Activated CD4-positive, alpha-beta T cell treated with anti-CD3 and anti-CD28 coated beads for 4 hours (primary cell): Measurements from ENCODE around the gene KAT6B.

ENCODE experiments used
- DNase-seq, 2 donors: peaks; one replicate each; pipeline ENCODE4 v3.0.0-alpha.2; 2020

The KAT6B gene

DNA sequence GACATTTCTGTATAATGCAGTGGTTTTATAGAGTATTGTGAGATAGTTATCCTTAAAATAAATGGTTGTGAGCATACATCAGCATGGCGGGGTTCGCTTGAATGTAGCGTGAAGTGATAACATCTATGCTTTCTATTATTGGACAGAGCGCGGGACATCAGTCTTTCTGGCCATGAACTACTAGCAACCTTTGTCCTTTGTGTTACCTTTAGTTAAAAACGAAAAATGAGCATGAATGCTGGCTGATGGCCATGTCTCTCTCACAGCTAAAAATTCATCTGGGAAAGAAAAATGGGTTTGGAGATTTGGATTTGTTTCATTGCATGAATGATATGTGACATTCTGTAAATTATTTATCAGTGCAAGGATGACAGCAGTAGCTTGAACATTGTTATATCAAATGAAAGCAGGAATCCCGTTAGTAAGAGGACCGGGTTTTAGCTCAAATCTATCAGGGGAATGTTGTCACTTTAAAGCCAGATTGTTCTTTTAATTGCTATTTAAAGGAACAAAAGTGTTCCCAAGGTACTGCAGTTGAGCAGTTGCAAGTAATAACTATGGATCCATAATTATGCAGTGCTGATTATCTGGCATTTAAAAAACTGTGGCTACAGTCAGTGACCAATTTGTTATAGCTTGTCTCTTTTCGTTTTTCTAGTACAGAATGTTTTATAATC, 131.0 kb downstream of the KAT6B start:
- DNase-seq = no peak

DNA sequence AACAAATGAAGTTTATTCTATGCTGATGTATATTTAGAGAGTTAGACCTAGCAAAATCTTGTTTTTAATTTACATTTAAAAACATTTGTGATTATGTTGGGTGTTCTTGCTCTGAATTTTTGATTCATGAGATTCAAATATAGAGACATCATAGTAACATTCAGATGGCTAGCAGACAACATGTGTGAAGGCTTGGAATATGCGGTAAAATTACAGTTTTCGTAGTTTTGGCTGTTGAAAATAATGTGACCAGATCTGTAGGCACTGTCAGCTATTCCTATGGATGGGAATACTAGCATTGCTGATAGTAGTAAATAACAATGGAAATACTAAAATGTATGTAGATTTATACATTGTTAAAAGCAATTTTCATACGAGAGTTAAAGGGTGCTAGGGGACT, 131.9 kb downstream of the KAT6B start:
- no peak for DNase-seq

DNA sequence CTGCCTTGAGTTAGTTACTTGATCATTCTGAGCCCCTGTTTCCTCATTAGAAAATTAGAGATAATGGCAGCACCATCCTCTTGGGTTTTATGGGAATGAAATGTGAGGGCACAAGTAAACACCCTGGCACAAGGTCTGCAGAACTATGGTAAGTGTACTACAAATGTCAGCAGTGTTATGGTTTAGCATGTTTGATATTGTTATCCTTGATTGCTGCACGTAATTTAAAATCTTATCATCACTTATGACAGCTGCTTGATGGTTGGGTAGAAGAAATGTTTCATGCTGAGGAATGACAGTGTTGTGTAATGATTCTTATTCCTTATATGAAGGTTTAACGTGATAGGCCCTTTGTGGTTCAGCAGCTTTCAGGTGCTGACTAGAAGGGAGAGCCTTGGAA, 134.3 kb downstream of the KAT6B start:
- no peak for DNase-seq

DNA sequence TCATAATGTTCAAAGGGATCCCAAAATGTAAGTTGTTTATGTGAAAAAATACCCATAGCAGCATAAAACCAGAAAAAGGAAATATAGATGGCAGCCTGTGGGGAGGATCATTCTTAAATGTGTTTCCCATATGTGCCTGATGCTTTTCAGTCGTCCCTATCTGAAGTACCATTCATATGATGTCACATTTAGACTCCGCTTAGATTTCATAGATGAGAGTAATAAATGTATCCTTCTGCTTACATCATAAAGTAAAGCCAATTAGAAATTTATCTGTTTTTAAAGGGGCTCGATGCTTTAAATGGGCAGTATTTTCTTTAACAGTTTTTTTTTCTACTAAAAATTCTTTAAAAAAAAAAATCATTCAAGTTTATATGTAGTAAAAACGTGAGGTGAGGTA, 136.1 kb downstream of the KAT6B start:
- DNase-seq = no peak

DNA sequence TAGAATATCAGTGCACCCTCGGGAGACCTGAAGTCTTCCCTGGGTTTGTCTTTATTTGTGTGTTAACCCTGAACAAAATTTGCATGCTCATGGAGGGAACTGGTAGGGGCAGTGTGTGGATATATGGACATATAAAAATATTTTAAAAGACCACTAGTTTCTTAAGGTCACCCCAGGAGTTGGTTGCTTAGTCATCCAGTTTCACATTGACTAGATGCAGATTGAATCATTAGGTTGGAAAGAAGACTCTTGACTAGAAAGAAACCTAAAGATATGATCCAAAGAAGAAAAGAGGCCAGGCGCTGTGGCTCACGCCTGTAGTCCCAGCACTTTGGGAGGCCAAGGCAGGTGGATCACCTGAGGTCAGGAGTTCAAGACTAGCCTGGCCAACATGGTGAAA, 137.1 kb downstream of the KAT6B start:
- DNase-seq = no peak

DNA sequence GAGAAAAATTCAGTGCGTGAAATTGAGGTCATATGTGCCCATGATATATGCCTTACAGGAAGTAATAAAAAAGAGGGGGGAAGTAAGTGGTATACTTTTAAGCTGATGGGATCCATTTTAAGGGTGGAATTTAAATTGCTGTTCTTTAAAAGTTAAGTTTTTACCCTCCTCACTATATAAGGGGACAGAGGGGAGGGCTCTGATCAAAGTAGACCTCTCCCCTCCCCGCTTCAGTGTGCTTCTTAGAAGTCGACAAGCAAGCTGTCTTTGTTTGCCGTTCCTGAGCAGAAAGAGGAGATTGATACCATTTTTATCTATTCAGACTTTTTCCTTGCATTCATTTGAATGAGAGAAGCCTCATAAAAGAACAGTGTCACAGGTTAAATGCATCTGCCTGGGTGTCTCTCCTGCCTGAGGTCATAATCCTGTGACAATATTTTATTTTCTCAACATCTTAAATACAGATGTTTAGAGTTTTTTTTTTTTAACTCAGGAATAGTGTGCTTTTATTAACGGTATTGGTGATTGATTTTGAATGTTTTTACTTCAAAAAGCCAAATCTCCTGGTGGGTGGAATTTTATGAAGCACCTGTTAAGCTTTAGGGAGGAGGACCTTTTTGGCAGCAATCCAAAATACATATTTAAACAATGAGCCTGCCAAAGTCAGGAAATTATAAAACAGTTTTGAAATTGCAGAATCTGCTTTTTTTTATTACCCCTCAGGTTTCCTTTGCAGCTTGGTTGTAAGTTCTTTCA, 141.7 kb downstream of the KAT6B start:
- DNase-seq = no peak

DNA sequence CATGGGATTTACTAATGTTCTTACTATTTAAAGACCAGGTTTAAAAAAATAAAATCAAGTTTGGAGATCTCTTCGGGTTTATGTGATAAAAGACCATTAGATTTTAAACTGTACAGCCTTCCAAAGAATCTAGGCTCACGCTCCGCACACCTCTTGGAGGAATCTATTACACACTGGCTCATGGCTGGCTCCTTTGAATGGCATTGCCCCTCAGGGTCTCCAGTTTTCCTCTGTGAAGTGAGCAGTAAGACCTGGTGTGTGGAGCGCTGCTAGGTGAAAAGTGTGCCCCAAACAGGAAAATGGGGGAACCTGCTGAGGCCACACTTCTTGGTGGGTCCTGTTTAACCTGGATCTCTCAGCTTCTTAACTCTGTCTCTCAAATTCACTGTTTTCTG, 142.3 kb downstream of the KAT6B start:
- no peak for DNase-seq

DNA sequence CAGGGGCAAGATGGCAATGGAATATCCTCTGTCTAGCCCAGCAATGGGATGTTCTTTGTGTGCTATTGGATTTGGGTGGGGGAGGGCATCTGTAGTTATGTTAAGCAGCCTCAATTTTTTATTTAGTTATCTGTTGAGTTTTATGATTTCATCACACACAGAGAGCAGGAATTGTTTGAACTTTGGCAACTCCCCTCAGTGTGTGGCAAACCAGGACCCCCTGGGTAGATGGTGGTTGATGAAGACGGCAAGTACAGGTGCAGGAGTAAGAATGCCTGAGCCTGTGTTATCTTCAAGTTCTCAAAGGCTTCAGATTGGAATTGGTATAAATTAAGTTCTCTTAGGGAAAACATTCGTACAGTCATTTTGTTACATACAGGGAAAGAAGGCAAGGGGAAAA, 142.7 kb downstream of the KAT6B start:
- DNase-seq = no peak

DNA sequence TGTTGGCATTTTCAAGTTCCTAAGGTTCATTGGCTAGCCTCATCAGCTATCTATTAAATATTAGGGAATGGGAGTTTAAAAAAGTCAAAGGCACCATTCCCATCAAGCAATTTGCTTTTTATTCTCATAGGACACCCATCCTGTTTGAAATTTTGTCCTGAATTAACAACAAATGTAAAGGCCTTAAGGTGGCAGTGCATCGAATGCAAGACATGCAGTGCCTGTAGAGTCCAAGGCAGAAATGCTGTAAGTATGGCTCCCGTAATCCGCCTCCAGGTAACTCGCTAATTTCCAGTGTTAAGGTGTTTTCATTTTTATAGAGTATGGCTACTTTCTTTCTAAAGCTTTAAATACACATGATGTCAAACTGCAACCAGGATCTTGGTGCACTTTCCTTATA, 143.1 kb downstream of the KAT6B start:
- no peak for DNase-seq

DNA sequence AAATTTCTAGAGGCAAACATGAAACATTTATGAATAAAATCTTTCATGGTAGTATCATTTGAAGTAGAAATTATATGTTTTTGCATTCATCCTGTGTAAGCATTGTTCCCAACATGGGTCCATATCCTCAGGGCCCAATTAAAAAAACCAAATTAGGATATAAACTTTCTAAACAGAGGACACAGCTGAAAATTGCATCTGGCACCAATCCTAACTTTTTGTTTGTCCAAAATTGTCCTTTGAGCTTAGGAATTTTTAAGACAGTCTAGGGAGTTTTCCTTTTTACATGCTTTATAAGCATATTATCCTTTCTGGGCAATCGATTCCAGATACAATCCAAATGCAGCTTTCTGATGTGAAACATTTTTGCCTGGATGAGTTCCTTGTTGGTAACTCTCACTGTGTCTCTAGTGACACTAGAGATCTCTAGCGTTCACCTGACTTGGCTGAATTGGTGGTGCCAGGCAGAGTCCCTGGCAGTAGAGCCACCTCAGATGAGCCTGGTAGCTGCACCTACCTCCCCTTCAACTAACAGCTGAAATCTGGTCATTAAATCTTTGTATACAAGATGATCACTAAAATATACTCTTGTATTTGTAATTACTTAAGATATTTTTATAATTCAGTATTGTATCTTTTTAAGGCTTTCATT, 147.5 kb downstream of the KAT6B start:
- no peak for DNase-seq

DNA sequence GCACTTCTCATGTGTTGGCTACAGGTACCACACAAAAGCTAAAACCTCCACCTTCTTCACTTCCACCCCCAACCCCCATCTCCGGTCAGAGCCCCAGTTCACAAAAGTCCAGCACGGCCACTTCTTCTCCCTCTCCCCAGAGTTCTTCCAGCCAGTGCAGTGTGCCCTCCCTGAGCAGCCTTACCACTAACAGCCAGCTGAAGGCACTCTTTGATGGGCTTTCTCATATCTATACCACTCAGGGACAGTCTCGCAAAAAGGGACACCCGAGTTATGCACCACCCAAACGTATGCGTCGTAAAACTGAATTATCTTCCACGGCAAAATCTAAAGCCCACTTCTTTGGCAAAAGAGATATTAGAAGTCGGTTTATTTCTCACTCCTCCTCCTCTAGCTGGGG, 149.4 kb downstream of the KAT6B start:
- DNase-seq = no peak

DNA sequence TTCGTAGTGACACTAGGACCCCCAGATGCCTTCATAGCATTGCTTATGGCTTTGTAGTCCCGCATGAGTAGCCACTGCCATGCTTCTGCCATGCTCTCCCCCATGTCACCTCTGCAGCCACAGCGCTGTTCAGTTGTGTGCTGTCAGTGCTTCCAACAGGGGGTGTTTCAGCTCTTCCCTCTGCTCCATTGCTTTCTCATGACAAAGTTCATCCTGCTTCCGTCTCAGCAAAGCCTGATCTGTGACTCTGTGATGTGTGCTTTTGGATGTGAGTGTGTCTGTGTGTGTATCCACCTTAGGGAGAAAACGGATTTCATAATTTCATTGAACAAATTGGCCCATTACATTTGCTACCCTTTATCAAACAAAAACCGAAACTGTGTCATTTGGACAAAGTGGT, 150.2 kb downstream of the KAT6B start:
- DNase-seq = no peak

DNA sequence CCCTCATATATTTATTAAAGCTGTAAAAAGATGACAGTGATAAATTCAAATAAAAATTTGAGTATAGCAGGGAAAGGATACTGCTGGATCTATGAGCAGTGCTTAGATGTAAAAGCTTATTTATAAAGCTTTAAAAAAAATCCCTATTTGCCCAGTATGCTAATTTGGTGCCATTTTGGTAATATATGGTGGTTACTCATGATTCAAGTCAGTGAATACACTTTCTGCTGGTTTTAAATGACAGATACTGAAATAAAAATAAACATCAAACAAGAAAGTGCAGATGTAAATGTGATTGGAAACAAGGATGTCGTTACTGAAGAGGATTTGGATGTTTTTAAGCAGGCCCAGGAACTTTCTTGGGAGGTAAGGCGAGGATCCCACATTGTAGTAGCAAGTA, 150.7 kb downstream of the KAT6B start:
- no peak for DNase-seq

DNA sequence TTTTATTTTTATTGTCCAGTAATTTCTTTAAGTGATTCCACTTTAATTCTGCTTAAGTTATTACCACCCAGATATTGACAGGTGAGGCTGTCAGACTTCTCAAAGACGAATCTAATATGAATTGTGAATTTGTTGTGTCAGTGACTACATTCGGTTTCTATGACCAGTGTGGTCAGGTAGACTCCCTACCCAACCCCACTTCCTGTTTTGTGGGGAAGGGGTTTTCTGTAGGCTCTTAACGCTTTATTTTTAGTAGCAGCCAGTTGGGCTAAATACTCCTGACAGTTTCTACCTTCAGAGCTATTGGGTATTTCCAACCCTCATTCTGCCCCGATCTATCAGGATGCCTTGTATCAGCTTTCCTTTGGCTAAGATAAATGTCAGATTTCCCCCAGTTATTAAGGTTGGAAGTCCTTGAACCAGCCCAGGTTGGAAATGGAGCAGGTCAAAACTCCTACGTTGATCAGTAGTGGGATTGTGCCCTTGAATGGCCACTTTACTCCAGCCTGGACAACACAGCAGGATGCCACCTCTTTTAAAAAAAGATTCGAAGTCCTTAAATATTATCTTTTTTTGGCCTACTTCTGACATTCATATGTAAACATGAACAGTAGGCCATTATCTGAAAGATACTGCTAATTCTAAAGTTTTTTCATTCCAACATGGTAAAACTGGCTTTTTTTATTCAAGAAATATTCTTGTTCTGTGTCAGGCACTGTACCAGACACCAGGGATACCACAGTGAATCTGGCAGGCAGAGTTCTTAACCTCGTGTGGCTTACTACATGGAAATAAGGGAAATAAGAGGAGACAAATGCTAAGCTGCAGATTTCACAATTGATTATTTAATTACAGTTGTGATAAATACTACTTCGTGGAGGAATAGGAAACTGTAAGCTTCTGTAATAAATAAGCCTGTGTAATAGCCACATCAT, 151.8 kb downstream of the KAT6B start:
- DNase-seq = no peak

DNA sequence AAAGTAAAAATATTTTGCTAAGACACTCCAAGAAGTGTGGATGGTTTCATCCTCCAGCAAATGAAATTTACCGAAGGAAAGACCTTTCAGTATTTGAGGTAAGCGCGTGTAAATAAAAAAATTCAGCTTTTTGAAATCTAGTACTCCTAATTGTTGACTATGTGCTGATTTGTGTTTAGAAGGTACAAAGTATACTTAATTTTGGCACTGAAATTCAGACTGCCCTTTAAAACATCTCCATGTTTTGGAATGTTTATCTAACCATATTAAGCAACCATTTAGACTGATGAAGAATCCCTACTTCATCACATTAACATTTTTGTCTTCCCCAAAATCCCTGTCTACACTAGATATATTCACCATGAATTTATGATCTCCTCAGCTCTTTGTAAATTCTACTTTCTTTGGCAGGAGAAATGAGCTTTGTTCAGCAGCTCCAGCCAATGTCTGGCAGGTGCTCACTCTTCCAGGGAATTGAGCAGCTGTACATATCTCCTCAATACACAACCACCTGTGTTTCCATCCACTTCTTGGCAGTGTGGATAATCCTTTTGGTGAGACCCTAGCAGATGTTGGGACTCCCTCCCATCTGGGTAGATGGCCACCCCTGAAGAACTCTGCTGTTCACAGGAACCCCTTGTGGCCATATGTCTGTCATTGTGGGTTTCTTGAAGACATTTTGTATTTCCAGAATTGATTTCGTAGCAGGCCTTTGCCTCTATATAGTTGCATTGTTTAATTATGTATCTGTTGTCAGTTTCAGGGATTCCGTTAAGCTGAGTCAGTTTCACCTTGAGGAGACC, 155.6 kb downstream of the KAT6B start:
- no peak for DNase-seq

DNA sequence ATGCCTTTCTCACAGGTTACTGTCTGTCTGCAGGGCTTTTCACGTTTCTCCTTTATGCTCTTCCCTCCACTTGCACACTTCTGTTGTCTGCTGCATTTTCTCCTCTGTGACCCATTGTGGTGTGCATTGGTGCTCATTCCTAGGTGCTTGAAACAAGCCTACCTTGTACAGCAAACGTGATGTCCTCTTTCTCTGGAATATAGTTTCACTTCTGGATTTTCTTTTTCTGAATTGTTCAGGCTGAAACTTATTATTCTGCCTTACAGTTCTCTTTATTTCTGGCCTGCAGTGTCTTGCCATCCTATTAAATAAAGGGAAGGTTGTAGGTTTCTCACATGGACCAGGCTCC, 156.2 kb downstream of the KAT6B start:
- no peak for DNase-seq

DNA sequence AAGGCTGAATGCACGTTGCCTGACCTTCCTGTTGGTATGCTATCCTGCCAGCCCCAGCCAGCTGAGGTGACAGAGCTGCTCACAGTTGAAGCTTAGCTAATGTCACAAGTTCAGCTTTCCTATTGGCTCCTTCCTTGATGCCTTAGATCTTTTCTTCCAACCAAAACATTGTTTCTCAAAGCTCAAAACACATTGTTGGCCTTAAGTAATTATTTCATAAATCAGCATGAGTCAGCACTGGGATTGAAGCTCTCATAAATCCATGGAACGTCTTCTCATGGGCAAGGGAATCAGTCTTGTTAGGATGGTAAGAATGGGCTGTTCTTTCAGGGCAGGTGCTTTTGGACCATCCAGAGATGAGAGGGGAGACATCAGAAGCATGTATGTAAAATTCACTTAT, 157.0 kb downstream of the KAT6B start:
- no peak for DNase-seq

DNA sequence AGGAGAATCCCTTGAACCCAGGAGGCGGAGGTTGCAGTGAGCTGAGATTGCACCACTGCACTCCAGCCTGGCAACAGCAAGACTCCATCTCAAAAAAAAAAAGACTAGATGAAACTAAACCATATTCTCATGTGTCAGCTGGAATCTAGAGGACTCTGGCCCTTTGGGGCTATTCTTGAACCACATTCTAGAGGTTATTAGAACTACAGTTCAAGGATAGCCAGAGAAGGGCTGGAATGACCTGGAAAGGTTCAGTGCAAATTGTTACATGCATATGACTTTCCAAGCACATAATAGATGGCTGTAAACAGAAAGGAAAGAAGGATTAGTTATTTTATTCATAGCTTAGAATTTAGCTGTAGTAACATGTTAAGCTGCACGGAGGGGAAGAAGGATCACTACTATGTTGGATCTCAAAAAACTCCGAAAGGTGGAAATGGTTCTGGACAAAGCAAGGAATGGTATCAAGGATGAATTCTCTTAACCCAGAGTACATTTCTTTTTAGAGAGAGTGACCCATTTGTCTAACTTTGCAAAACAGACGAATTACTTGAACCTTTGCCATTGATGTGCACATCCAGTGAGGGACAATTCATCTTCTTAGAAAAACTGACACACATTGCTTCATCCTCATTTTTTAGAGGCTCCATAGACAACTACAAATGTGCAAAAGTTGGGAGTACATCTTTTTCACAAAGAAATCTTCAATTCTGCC, 161.1 kb downstream of the KAT6B start:
- no peak for DNase-seq

DNA sequence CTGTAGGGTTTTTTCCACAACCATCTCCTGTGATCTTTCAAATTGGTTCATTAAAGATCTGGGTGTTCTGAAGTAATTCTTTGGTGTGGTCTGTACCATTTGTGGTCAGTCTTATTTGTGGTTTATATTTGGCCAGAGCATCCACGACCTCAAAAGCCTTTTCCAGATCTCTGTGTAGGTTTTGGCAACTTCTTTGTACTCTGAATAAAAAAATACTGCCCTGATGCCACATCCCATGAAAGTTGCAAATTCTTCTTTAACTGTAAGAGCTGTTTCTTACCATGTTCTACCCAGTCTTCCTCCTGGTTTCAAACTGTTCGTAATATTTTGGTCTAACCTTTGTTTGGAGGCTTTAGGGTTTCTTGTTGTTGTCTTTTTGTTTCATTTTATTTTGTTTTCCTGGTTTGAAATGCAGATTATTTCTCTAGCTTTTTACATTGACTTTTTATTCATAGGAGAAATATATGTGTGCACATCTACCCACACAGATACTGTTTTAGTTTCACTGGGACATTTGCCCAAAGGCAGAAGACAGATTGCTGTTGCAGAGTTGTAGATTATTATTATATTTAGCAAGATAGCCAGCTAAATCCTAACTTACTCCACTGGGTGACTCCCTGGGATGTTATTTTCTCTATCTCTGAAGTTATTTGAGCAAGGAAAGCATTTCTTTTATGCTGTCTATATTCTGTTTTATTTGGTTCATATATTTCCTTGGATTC, 161.8 kb downstream of the KAT6B start:
- DNase-seq = no peak

DNA sequence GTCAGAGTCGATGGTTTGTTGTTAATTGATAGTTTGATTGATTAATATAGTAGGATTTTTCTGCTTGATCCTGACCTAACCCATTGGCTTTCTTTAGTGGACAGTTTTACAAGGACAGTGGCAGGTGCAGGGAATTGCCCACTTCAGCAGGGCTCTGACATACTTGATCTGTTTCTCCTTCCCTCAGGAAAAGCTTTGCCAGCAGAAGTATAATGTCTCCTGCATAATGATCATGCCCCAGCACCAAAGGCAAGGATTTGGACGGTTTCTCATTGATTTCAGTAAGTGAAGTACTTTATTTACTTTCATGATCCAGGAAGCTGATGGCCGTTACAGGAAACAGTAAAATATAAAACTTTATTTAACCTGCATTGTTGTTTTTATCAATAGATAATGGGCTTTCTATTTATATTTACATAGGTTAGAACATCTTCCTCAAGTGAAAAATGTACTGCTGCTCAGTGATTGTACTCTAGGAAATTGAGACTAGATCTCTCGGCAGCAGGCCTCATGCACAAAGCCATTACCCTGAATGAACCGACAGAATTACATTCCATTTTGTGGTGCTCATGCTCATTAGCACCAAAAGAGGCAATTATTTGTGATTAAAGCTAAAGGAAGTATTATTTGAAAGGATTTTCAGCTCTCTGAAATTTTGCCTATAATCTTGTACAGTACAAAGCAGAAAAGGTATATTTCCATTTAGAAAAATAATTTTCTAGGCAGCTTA, 162.6 kb downstream of the KAT6B start:
- no peak for DNase-seq
